Uterus (tissue), 4 donors: Measurements from ENCODE around the gene MSMP. TPM values are rescaled to one million over a fixed set of nuclear protein-coding genes. Genes with fewer than 3 reads are reported as not detected.

Experiments
- DNase-seq, 2 donors: peaks; one replicate each; pipeline ENCODE4 v3.0.0-alpha.2; 2019 to 2020
- H3K27ac ChIP-seq, 2 donors: fragments of 200-600 bp; sonication (generic); 1 replicate in 1 of 2; 2 replicates in 1 of 2; pipeline ENCODE4 v1.5.1; 2016 to 2018
- H3K27me3 ChIP-seq, 2 donors: fragments of 200-600 bp; sonication (generic); one replicate each; pipeline ENCODE4 v1.5.1; 2018 to 2019; ENCODE audit warnings: control low read depth in 1 of 2
- H3K36me3 ChIP-seq, 2 donors: fragments of 200-600 bp; sonication (generic); one replicate each; pipeline ENCODE4 v1.5.1; 2019; ENCODE audit warnings: control low read depth in 1 of 2
- H3K4me1 ChIP-seq, 2 donors: fragments of 200-600 bp; sonication (generic); one replicate each; pipeline ENCODE4 v1.5.1; 2018 to 2019; ENCODE audit warnings: control low read depth in 1 of 2
- H3K4me3 ChIP-seq, 2 donors: fragments of 200-600 bp; sonication (generic); 1 replicate in 1 of 2; 2 replicates in 1 of 2; pipeline ENCODE4 v1.5.1; 2018 to 2019; ENCODE audit warnings: mild to moderate bottlenecking in 1 of 2
- H3K9me3 ChIP-seq, 2 donors: fragments of 200-600 bp; sonication (generic); one replicate each; pipeline ENCODE4 v1.5.1; 2019; ENCODE audit warnings: control low read depth in 1 of 2
- POLR2A ChIP-seq, 2 donors: fragments of 450-650 bp; IDR thresholded peaks; one replicate each; pipeline ENCODE4 v1.6.1; 2016; ENCODE audit warnings: antibody characterized with exemption in 2 of 2, mild to moderate bottlenecking in 1 of 2, moderate library complexity in 1 of 2
- intact Hi-C: fragments of 100-400 bp; cut with DNase I; formaldehyde crosslinking; loops from one replicate; pipeline ENCODE4 v1.15.1; 2023; ENCODE audit warnings: low total_unique reads
- total RNA-seq, 4 donors: library from RNA; depleted of rRNA in 3 of 4; stranded (reverse); fragments of >200 nt in 3 of 4; gene quantifications; one replicate each; pipeline versions ENCODE4 v1.1.0 to v1.2.4, GENCODE V29; 2014 to 2023
- TF ChIP-seq, protein P1 (sequence below), 4 experiments: fragments of 200-600 bp in 2 of 4; fragments of 450-650 bp in 2 of 4; sonication (generic) in 2 of 4; IDR thresholded peaks; one replicate each; pipeline ENCODE4 v1.5.1; 2016 to 2019; ENCODE audit warnings: antibody characterized with exemption in 4 of 4, mild to moderate bottlenecking in 2 of 4, moderate library complexity in 1 of 4
- donor health status: DM: yes; HTN: yes; CAD: no.

MSMP gene
- total RNA-seq, 4 donors from 2014 or later = not detected

DNA sequence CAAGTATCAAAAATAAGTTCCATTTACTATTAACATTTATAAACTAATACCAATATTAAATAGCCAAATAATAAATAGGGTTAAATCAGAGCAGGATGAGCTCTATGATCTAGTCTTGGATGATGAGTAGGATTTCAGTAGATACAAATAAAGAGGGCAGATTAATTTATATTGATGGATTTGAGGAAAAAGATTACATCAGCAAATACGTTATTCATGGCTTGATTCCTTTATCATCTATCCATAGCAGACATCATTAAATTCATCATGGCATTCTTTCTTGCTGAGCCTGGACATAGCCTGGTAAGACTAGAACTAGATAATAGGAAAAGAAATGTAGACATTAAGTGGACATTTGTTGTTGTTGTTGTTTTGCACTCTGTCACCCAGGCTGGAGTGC lies 13.4 kb upstream of the MSMP start:
- intact Hi-C loops = no loop called here
- no peak overlapping the region for H3K4me3 ChIP-seq
- H3K36me3 ChIP-seq = no peaks in the 10 kb centered on the region
- H3K4me1 ChIP-seq = no peaks in the 10 kb centered on the region
- no peaks in the 10 kb centered on the region for H3K9me3 ChIP-seq
- H3K27me3 ChIP-seq = no peaks in the 10 kb centered on the region
- DNase-seq = no peak
- TF ChIP-seq, protein P1, sequence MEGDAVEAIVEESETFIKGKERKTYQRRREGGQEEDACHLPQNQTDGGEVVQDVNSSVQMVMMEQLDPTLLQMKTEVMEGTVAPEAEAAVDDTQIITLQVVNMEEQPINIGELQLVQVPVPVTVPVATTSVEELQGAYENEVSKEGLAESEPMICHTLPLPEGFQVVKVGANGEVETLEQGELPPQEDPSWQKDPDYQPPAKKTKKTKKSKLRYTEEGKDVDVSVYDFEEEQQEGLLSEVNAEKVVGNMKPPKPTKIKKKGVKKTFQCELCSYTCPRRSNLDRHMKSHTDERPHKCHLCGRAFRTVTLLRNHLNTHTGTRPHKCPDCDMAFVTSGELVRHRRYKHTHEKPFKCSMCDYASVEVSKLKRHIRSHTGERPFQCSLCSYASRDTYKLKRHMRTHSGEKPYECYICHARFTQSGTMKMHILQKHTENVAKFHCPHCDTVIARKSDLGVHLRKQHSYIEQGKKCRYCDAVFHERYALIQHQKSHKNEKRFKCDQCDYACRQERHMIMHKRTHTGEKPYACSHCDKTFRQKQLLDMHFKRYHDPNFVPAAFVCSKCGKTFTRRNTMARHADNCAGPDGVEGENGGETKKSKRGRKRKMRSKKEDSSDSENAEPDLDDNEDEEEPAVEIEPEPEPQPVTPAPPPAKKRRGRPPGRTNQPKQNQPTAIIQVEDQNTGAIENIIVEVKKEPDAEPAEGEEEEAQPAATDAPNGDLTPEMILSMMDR (IDR thresholded peaks at IDR 0.05) = no peak
- no peak for TF ChIP-seq POLR2A (IDR thresholded peaks at IDR 0.05)
- no peak overlapping the region for H3K27ac ChIP-seq

DNA sequence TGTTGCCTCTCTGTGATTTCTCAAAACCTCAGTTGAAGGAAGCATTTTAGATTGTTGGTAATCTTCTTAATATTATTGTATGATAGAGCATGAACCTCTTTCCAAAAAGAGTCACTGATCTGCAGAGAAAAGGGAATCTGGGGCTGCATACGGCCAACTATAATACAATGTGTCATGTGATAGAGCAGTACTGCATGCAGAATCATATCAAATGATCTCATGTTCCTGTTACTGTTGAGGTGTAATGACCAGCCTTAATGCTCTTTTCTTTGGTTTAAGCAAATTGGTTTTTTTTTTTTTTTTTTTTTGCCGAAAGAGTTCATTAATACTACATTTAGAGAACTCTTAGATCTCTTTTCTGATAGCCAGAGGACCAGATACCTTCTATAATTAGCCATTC lies 12.9 kb upstream of the MSMP start:
- intact Hi-C loops = no loop called here
- TF ChIP-seq, protein P1 (IDR thresholded peaks at IDR 0.05) = no peak
- no peak for TF ChIP-seq POLR2A (IDR thresholded peaks at IDR 0.05)
- no peaks in the 10 kb centered on the region for H3K27me3 ChIP-seq
- DNase-seq = no peak
- H3K4me1 ChIP-seq = no peaks in the 10 kb centered on the region
- H3K36me3 ChIP-seq = no peaks in the 10 kb centered on the region
- H3K9me3 ChIP-seq = no peaks in the 10 kb centered on the region
- H3K4me3 ChIP-seq = no peak overlapping the region
- no peak overlapping the region for H3K27ac ChIP-seq

DNA sequence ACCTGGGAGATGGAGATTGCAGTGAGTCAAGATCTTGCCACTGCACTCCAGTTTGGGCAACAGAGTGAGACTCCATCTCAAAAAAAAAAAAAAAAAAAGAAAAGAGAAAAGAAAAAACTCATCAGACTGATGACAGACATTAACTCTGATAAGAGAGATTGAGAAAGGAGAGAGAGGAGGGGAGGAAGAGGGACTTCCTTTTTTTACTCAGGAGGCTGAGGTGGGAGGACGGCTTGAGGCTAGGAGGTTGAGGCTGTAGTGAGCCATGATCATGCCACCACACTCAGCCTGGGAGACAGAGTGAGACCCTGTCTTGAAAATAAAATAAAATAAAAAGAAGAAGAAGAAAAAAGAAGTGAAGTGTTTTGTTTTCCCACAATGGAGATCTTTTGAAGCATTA lies 9.7 kb upstream of the MSMP start:
- Histone ChIP-seq H3K4me1 (no peaks in the 10 kb centered on the region), H3K36me3 (no peaks in the 10 kb centered on the region), H3K9me3 (no peaks in the 10 kb centered on the region), H3K27ac (no peak overlapping the region), H3K4me3 (no peak overlapping the region), H3K27me3 (no peaks in the 10 kb centered on the region)
- DNase-seq = no peak
- TF ChIP-seq, protein P1 (IDR thresholded peaks at IDR 0.05) = no peak
- no peak for TF ChIP-seq POLR2A (IDR thresholded peaks at IDR 0.05)
- intact Hi-C loops = no loop called here

DNA sequence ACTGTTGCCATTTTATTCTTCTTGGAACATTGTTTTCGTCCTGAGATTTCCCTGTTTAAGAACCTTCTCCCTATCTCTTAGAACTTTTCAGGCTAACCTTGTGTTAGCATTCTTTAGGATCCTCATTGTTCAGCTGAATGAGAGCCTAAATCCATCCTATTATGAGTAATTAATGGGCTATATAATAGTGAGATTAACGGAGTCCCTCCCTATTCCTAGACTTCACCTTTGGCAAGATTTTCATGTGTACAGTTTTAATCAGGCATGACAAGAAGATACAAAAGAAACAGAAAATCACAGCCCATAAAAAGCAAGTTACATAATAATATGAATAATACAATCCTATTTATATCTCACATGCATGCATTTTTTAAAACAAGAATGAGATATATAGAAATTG lies 9.1 kb upstream of the MSMP start:
- intact Hi-C loops = no loop called here
- no peak for TF ChIP-seq POLR2A (IDR thresholded peaks at IDR 0.05)
- TF ChIP-seq, protein P1 (IDR thresholded peaks at IDR 0.05) = no peak

DNA sequence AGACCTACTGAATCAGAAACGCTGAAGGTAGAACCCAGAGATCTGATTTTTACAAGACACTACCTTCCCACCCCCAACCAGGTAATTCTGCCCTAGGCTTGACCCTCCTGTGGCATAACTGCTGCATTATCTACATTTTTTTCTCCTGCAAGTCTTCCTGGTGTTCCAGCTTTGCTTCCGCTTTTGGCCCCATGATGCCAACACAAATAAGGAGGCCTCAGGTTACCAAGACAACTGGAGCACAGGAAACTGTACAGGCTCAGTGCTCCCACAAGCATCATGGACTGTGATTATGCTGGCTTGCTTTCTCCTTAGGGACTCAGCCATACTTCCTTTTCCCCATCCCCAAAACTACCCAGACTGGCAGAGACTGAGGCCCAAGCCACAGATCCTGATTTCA lies 6.6 kb upstream of the MSMP start:
- H3K9me3 ChIP-seq = no peaks in the 10 kb centered on the region
- peaks cover 0 to 6% of the 10 kb centered on the region in 2 donors for H3K4me1 ChIP-seq
- H3K36me3 ChIP-seq = no peaks in the 10 kb centered on the region
- DNase-seq = no peak
- TF ChIP-seq POLR2A (IDR thresholded peaks at IDR 0.05) = no peak
- TF ChIP-seq, protein P1 (IDR thresholded peaks at IDR 0.05) = no peak
- H3K4me3 ChIP-seq = no peak overlapping the region
- intact Hi-C loops = no loop called here
- H3K27me3 ChIP-seq = no peaks in the 10 kb centered on the region
- no peak overlapping the region for H3K27ac ChIP-seq

More for the DNA sequence above, 9.1 kb upstream of the MSMP start:
- Histone ChIP-seq H3K9me3 (no peaks in the 10 kb centered on the region), H3K36me3 (no peaks in the 10 kb centered on the region), H3K27me3 (no peaks in the 10 kb centered on the region), H3K27ac (no peak overlapping the region), H3K4me1 (no peaks in the 10 kb centered on the region), H3K4me3 (no peak overlapping the region)
- no peak for DNase-seq
